OCI-LY1 (cell line): ENCODE measurements around the gene SECTM1.

Source experiments
- EZH2 ChIP-seq: fragments of 200-600 bp; sonication (generic), shearing (Covaris generic); IDR thresholded peaks from 2 replicates; pipeline ENCODE4 v1.8.0; 2017; ENCODE audit warnings: borderline replicate concordance, mixed run types, mild to moderate bottlenecking, antibody characterized with exemption, low read length, moderate library complexity, mixed read lengths
- TF ChIP-seq, protein P1 (sequence below): fragments of 200-600 bp; sonication (generic), shearing (Covaris generic); IDR thresholded peaks from 2 replicates; pipeline ENCODE4 v1.5.1; 2017; ENCODE audit warnings: mild to moderate bottlenecking, antibody characterized with exemption, low read length, moderate library complexity, mixed read lengths

DNA sequence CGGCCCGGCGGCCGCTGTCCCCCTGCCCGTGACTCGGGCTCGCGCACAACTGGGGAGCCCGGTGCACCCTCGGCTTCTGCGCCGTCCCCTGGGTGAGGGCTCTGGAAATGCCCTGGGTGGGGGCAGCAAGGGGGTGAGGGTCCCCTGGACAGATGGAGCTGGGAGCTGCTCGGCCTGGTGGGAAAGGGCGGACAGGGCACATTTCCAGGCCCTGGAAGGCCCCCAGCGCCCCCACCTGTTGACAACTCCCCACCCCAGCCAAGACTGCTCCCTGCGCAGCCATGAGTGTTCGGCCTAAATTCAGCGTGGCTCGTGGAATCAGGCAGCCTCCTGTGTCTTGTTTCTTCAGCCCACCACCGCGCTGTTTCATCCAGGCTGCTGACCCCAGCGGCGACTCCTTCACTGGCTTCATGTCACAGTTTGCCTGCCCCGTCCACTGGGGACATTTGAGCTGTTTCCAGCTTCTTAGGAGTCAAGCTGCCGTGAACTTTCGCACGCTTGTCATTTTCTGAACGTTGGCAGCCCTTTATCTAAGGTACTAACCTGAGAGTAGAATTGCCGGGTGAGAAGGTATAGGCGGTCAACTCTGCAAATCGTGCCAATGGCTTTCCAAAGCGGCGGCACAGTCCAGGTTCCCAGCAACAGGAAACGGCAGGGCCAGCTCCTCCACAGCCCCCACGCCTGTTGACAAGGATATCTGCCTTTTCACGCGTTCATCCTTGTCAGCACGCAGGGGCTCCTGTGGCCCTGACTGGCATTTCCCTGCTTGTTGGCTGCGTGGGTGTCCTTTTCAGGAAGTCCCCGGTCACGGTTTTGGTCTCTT is 38.9 kb upstream of the SECTM1 start:
- TF ChIP-seq, protein P1, sequence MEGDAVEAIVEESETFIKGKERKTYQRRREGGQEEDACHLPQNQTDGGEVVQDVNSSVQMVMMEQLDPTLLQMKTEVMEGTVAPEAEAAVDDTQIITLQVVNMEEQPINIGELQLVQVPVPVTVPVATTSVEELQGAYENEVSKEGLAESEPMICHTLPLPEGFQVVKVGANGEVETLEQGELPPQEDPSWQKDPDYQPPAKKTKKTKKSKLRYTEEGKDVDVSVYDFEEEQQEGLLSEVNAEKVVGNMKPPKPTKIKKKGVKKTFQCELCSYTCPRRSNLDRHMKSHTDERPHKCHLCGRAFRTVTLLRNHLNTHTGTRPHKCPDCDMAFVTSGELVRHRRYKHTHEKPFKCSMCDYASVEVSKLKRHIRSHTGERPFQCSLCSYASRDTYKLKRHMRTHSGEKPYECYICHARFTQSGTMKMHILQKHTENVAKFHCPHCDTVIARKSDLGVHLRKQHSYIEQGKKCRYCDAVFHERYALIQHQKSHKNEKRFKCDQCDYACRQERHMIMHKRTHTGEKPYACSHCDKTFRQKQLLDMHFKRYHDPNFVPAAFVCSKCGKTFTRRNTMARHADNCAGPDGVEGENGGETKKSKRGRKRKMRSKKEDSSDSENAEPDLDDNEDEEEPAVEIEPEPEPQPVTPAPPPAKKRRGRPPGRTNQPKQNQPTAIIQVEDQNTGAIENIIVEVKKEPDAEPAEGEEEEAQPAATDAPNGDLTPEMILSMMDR, result no peak
- TF ChIP-seq EZH2, result no peak
